Left lung (tissue), 14 donors: ENCODE measurements around the gene RLN2. TPM values are rescaled to one million over a fixed set of nuclear protein-coding genes. Genes with fewer than 3 reads are reported as not detected.
"Not testable (repeated sequence)": the region's sequence is repeated elsewhere in the genome, so short reads cannot be mapped to it uniquely, and the experiment has no call there.

Experiments
- ATAC-seq: fragments of 200-7000 bp; cut with Tn5 transposase; one replicate; pipeline ENCODE4 v1.9.1; 2020; ENCODE audit warnings: moderate library complexity
- DNase-seq, 4 donors: peaks; one replicate each; pipeline ENCODE4 v3.0.0-alpha.2; 2013 to 2020
- H3K27ac ChIP-seq, 2 donors: fragments of 200-600 bp; sonication (generic) in 1 of 2; one replicate each; pipeline versions ENCODE4 v1.5.0 to v1.8.0; 2020 to 2021
- H3K27me3 ChIP-seq, 2 donors: fragments of 200-600 bp; sonication (generic) in 1 of 2; one replicate each; pipeline versions ENCODE4 v1.5.0 to v1.8.0; 2020 to 2021
- H3K36me3 ChIP-seq, 2 donors: fragments of 200-600 bp; sonication (generic) in 1 of 2; one replicate each; pipeline versions ENCODE4 v1.5.0 to v1.8.0; 2020 to 2021
- H3K4me1 ChIP-seq, 2 donors: fragments of 200-600 bp; one replicate each; pipeline ENCODE4 v1.8.0; 2021
- H3K4me3 ChIP-seq, 2 donors: fragments of 200-600 bp; sonication (generic) in 1 of 2; one replicate each; pipeline versions ENCODE4 v1.5.0 to v1.8.0; 2020 to 2021; ENCODE audit warnings: mild to moderate bottlenecking in 1 of 2
- H3K9me3 ChIP-seq, 2 donors: fragments of 200-600 bp; sonication (generic) in 1 of 2; one replicate each; pipeline versions ENCODE4 v1.5.0 to v1.8.0; 2020 to 2021
- intact Hi-C, 2 donors: fragments of 100-400 bp; cut with DNase I; formaldehyde crosslinking; loops; one replicate each; pipeline versions ENCODE4 v1.11.2 to v1.14.2; 2022
- long read RNA-seq, 12 donors: library from polyadenylated mRNA in 2 of 12; unstranded in 2 of 12; transcript quantifications; one replicate each; pipeline ENCODE4 v2.0.0 and lab custom pipeline, GENCODE V29; 2019 to 2026
- polyA plus RNA-seq, 6 donors: library from polyadenylated mRNA; unstranded; fragments of 120-200 nt; gene quantifications; one replicate each; pipeline ENCODE4 v1.2.1, GENCODE V29; 2013; ENCODE audit not compliant: insufficient read length in 6 of 6
- total RNA-seq, 2 donors: library from RNA; stranded (reverse); fragmentation: NEBNext Ultra II Directional; extraction: Animal tissue kit (Norgen Biotek cat#: 25700); gene quantifications; one replicate each; pipeline ENCODE4 v1.2.1, GENCODE V29; 2021
- TF ChIP-seq, protein P1 (sequence below), 2 donors: fragments of 200-600 bp; sonication (generic) in 1 of 2; IDR thresholded peaks; one replicate each; pipeline versions ENCODE4 v1.5.0 to v1.8.0; 2021; ENCODE audit warnings: antibody characterized with exemption in 2 of 2
- donor health status: DM: no; HTN: yes; CAD: no.
- donor health status: DM: no; HTN: no; CAD: no.

Gene RLN2
- 1 to 10 TPM in 1 of 2 donors, under 1 TPM in 1; 0.55 to 2.3 TPM for total RNA-seq
- 1 to 10 TPM; 1.9 to 3.5 (median 2.1) TPM for polyA plus RNA-seq
- long read RNA-seq, donor 1, result 0 reads
- long read RNA-seq, donor 2, result 0 reads
- long read RNA-seq, donor 3, result 0 reads
- long read RNA-seq, donor 4, partial matches to known transcripts, result 2 of 2 reads
- long read RNA-seq, donor 4, other reads (novel, unspliced or antisense), result 0 of 2 reads
- long read RNA-seq, donor 5, result 0 reads
- long read RNA-seq, donor 6, result 0 reads
- long read RNA-seq, donor 7, result 0 reads
- long read RNA-seq, donor 8, result 0 reads
- long read RNA-seq, donor 9, result 0 reads
- long read RNA-seq, donor 10, result 0 reads
- long read RNA-seq, donor 11, result 0 reads
- long read RNA-seq, donor 12, result 0 reads

DNA sequence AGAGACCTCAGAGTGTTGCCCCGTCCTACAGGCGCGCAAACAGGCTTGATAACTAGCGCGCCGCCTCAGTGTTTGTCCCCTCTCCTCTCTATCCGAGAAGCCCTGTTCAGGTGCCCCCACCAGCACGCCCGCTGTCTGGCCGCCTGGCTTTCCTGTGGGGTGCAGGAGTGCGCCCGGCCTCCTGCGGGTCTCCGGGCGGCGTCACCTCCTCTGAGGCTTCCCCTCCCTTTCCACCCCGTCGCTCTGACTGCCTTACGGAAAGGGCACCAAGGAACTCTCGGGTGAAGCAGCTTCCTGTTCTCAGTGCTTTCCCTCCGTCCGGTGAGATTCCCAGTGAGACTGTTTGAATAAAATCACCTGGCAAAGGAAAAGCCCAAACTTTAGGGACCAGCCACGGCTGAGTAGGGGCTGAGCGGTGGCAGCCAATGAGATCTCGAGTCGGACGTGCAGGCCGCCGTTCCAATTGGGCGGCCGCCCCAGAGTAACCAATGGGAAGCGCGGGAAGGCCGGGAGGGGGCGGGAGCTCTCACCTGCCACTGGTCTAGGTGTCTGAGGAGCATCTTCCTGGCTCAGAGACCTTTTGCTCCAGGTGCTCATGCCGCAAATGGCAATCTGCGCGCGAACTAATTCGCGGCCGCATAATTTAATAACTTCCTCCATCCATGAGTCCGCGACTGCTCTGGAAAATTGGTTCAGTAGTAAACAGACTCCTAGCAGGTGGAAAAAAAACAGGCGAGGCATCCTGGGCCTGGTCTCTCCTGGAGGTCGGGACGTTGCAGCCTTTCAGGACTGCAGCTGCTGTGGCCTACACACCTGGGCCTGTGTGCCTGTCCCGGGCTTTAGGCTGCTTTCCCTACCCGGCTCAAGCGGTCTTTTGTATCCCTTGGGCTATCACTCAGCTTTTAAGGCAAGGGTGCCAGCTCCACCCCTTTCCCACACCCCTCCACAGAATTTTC lies at the start of gene RLN2:
Gene RLN2 (minus strand): TSS at position 877 of the 956 bp plus-strand sequence. CDS start 136 bp downstream, at position 741.
- H3K4me1 ChIP-seq, H3K27ac ChIP-seq, H3K9me3 ChIP-seq, intact Hi-C loops, H3K36me3 ChIP-seq, H3K27me3 ChIP-seq, H3K4me3 ChIP-seq: not testable (repeated sequence)
- DNase-seq (peak in 2 of 4 donors; percentile 0 to 3), ATAC-seq (peak; percentile 100)

DNA sequence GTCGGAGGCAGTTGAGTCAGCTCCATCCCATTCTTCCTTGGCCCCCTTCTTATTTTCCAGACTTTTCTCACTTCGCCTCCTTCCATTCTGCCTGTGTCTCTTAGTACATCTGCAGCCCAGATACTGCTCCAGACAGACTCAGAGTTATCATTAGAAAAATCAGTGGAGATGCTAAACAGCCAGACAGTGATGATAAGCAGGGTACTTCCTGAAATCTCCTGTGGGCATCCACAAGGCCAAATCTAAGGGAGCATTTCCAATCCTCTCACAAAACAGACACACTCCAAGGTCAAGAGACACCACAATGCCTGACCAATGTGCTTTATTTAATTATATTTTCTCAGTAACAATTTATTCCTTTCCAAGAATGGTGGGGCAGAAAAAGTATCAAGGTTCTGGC lies 49.7 kb upstream of the RLN2 start:
- TF ChIP-seq, protein P1, sequence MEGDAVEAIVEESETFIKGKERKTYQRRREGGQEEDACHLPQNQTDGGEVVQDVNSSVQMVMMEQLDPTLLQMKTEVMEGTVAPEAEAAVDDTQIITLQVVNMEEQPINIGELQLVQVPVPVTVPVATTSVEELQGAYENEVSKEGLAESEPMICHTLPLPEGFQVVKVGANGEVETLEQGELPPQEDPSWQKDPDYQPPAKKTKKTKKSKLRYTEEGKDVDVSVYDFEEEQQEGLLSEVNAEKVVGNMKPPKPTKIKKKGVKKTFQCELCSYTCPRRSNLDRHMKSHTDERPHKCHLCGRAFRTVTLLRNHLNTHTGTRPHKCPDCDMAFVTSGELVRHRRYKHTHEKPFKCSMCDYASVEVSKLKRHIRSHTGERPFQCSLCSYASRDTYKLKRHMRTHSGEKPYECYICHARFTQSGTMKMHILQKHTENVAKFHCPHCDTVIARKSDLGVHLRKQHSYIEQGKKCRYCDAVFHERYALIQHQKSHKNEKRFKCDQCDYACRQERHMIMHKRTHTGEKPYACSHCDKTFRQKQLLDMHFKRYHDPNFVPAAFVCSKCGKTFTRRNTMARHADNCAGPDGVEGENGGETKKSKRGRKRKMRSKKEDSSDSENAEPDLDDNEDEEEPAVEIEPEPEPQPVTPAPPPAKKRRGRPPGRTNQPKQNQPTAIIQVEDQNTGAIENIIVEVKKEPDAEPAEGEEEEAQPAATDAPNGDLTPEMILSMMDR (IDR thresholded peaks at IDR 0.05), result no peak
- H3K36me3 ChIP-seq, result peaks cover 0 to 6% of the 10 kb centered on the region in 2 donors
- H3K27me3 ChIP-seq, result no peaks in the 10 kb centered on the region
- no peak overlapping the region for H3K27ac ChIP-seq
- H3K9me3 ChIP-seq, result peaks cover 0 to 13% of the 10 kb centered on the region in 2 donors
- DNase-seq (no peak), ATAC-seq (no peak)
- intact Hi-C loops, result no loop called here
- H3K4me1 ChIP-seq, result no peaks in the 10 kb centered on the region
- H3K4me3 ChIP-seq, result no peak overlapping the region

DNA sequence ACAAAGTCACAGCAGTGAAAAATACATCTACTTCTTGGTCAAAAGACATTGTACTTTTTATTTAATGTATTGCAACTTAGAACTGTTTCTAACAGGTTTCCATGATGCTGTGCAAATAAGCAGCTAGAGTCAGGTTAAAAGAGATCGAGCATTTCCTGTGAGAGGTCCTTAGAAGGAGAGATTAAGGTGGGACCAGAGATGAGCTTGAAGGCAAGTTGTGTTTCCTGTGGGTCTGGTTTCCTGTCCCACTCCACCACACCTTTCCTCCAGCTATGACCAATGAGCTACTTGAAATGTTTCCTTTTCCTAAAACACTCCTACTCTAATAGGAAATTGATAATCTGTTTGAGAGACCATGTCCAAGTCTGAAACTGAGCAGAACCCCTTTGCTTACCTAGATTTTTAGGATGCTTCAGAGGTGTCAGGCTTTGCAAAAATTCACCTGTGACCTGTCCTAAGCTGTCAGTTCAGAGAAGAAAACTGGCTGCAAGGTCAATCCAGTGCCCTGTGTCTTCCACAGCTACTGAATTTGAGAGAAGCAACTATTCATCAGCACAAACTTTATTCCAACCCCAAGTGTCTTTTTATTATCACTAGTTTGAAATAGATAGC lies 48.2 kb upstream of the RLN2 start:
- ATAC-seq, result no peak
- TF ChIP-seq, protein P1 (IDR thresholded peaks at IDR 0.05), result no peak
- no peaks in the 10 kb centered on the region for H3K27me3 ChIP-seq
- peaks cover 0 to 14% of the 10 kb centered on the region in 2 donors for H3K9me3 ChIP-seq
- peaks cover 0 to 6% of the 10 kb centered on the region in 2 donors for H3K36me3 ChIP-seq
- intact Hi-C loops, result no loop called here
- H3K27ac ChIP-seq, result no peak overlapping the region
- no peaks in the 10 kb centered on the region for H3K4me1 ChIP-seq
- no peak overlapping the region for H3K4me3 ChIP-seq
- DNase-seq, result no peak

GRCh38 chr9:5338992-5339981 lies 34.8 kb upstream of the RLN2 start, which contains the start of gene RLN1:
RLN1 (minus strand) TSS chr9:5339876; CDS start chr9:5339746, 130 bp downstream.
- H3K27me3 ChIP-seq, H3K4me1 ChIP-seq, H3K27ac ChIP-seq, H3K9me3 ChIP-seq, H3K4me3 ChIP-seq, intact Hi-C loops, H3K36me3 ChIP-seq: not testable (repeated sequence)
- peak; percentile 100 for ATAC-seq
- DNase-seq, result peak in 1 of 4 donors; percentile 5

DNA sequence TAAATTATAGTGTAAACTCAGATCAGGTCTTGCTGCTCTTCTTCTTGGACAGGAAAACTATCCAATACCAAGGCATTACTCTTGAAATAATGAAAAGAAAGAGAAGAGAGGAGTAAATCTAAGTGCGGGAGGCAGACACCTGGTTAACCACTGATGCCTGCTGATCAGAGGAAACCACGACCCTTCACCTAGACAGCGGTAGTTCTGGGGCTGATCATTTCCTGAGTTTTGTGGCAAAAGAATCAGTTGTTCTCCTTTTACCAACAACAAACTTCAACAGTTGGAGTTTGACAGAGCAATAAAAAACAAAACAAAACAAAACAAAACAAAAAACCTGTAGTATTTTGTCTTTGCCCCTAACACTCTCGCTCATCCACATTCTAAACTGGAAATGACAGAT lies 32.2 kb upstream of the RLN2 start:
- Histone ChIP-seq H3K27me3 (no peaks in the 10 kb centered on the region), H3K4me1 (no peaks in the 10 kb centered on the region), H3K27ac (no peak overlapping the region), H3K36me3 (no peaks in the 10 kb centered on the region), H3K4me3 (no peak overlapping the region), H3K9me3 (no peaks in the 10 kb centered on the region)
- no peak for DNase-seq
- no peak for ATAC-seq
- TF ChIP-seq, protein P1 (IDR thresholded peaks at IDR 0.05), result no peak
- intact Hi-C loops, result no loop called here

DNA sequence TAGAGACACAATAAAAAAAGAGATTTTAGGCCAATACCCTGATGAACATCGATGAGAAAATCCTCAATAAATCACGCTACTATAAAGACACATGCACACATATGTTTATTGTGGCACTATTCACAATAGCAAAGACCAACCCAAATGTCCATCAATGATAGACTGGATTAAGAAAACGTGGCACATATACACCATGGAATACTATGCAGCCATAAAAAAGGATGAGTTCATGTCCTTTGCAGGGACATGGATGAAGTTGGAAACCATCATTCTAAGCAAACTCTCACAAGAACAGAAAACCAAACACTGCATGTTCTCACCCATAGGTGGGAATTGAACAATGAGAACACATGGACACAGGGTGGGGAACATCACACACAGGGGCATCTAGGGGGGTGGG lies 26.8 kb upstream of the RLN2 start:
- H3K27me3 ChIP-seq, H3K4me3 ChIP-seq, H3K9me3 ChIP-seq, H3K27ac ChIP-seq, intact Hi-C loops, ATAC-seq, DNase-seq, H3K4me1 ChIP-seq, H3K36me3 ChIP-seq: not testable (repeated sequence)
